Vagina (tissue), 2 donors: Measurements from ENCODE around the gene TBC1D17. TPM values are rescaled to one million over a fixed set of nuclear protein-coding genes. Genes with fewer than 3 reads are reported as not detected.
A peak's percentile ranks its signal among the peaks of the same experiment; 100 is the strongest.

Source experiments
- DNase-seq, 2 donors: peaks; one replicate each; pipeline ENCODE4 v3.0.0-alpha.2; 2017; ENCODE audit errors: extremely low spot score in 2 of 2
- H3K27ac ChIP-seq: fragments of 200-600 bp; sonication (generic); one replicate; pipeline ENCODE4 v1.5.1; 2019
- H3K27me3 ChIP-seq: fragments of 200-600 bp; sonication (generic); one replicate; pipeline ENCODE4 v1.5.1; 2019
- H3K36me3 ChIP-seq, 2 donors: fragments of 200-600 bp; sonication (generic); one replicate each; pipeline ENCODE4 v1.5.1; 2017 to 2019
- H3K4me1 ChIP-seq: fragments of 200-600 bp; sonication (generic); one replicate; pipeline ENCODE4 v1.5.1; 2019
- H3K4me3 ChIP-seq, 2 donors: fragments of 200-600 bp; sonication (generic); 1 replicate in 1 of 2; 2 replicates in 1 of 2; pipeline ENCODE4 v1.5.1; 2016 to 2019
- H3K9me3 ChIP-seq: fragments of 200-600 bp; sonication (generic); one replicate; pipeline ENCODE4 v1.5.1; 2019
- POLR2A ChIP-seq, 2 donors: fragments of 450-650 bp; IDR thresholded peaks; one replicate each; pipeline ENCODE4 v1.6.1; 2017; ENCODE audit warnings: antibody characterized with exemption in 2 of 2, mild to moderate bottlenecking in 2 of 2, moderate library complexity in 2 of 2
- POLR2AphosphoS5 ChIP-seq, 2 donors: sonication (generic); formaldehyde crosslinking; IDR thresholded peaks; one replicate each; pipeline ENCODE4 v1.9.0; 2017; ENCODE audit warnings: antibody characterized with exemption in 2 of 2, mild to moderate bottlenecking in 2 of 2, low read depth in 1 of 2; ENCODE audit not compliant: insufficient read depth in 1 of 2
- intact Hi-C: fragments of 100-400 bp; cut with DNase I; formaldehyde crosslinking; loops from one replicate; pipeline ENCODE4 v1.15.1; 2023
- total RNA-seq: library from RNA; depleted of rRNA; stranded (reverse); fragments of >200 nt; gene quantifications from one replicate; pipeline ENCODE4 v1.2.3, GENCODE V29; 2016
- TF ChIP-seq, protein P1 (sequence below), 3 experiments: fragments of 450-650 bp in 2 of 3; fragments of 200-600 bp in 1 of 3; sonication (generic) in 1 of 3; IDR thresholded peaks; one replicate each; pipeline ENCODE4 v1.5.1; 2017 to 2019; ENCODE audit warnings: antibody characterized with exemption in 3 of 3, mild to moderate bottlenecking in 2 of 3, moderate library complexity in 2 of 3

TBC1D17 gene
- total RNA-seq, 1 donor from 2014 or later = 34.9 TPM

DNA sequence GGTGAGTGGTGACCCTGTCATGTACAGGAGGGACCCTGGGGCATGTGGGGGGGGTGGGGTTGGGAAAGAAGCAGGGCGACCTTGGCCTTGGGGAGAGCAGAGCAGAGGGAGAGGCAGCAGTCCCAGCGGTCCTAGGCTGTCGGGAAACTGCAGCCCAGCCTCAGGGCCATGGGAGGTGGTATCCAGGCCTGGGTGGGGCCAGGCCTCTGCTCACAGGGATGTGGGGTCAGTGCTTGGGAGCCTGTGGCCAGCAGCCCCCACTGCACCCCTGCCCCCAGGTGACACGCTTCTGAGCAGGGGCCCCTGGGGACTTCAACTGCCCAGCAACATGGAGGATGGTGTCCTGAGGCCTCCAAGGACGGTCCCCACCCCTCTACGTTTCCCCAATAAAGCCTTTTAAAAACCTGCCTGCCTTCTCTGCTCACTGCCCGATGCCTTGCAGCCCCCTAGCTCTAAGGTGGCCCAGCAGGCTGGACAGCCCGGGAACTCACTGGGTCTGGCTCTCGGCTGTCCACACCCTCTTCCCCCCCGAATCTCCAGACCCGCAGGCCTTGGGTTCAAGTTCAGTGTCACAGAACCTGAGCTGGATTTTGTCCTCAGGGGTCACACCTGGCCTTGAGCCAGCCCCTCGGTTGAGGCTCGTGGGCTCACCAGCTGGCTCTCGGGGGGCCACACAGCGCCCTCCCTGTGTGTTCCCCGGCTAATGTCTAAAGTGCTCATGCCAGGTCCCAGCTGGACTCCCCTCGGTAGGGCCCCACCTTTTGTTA, 17.0 kb upstream of the TBC1D17 start:
- H3K4me1 ChIP-seq = peaks cover 17% of the 10 kb centered on the region
- TF ChIP-seq, protein P1, sequence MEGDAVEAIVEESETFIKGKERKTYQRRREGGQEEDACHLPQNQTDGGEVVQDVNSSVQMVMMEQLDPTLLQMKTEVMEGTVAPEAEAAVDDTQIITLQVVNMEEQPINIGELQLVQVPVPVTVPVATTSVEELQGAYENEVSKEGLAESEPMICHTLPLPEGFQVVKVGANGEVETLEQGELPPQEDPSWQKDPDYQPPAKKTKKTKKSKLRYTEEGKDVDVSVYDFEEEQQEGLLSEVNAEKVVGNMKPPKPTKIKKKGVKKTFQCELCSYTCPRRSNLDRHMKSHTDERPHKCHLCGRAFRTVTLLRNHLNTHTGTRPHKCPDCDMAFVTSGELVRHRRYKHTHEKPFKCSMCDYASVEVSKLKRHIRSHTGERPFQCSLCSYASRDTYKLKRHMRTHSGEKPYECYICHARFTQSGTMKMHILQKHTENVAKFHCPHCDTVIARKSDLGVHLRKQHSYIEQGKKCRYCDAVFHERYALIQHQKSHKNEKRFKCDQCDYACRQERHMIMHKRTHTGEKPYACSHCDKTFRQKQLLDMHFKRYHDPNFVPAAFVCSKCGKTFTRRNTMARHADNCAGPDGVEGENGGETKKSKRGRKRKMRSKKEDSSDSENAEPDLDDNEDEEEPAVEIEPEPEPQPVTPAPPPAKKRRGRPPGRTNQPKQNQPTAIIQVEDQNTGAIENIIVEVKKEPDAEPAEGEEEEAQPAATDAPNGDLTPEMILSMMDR (IDR thresholded peaks at IDR 0.05) = no peak
- TF ChIP-seq POLR2A (IDR thresholded peaks at IDR 0.05) (no peak), POLR2AphosphoS5 (IDR thresholded peaks at IDR 0.05; ENCODE audit: insufficient read depth in 1 of 2, low read depth in 1 of 2) (no peak)
- H3K4me3 ChIP-seq = no peak overlapping the region
- intact Hi-C loops = loop anchor here (5.0 kb wide), 1 partner anchor 43 kb away; the partner anchor contains the start of gene MED25
- peak overlapping the region; percentile 40 for H3K27ac ChIP-seq
- H3K9me3 ChIP-seq = no peaks in the 10 kb centered on the region
- peaks cover 0 to 62% of the 10 kb centered on the region in 2 donors for H3K36me3 ChIP-seq
- H3K27me3 ChIP-seq = no peaks in the 10 kb centered on the region
- no peak for DNase-seq

- intact Hi-C loops = loop anchor here (5.0 kb wide), 1 partner anchor 44 kb away; the partner anchor contains the start of gene MED25
- Histone ChIP-seq H3K27me3 (no peaks in the 10 kb centered on the region), H3K36me3 (peaks cover 0 to 56% of the 10 kb centered on the region in 2 donors), H3K4me3 (no peak overlapping the region), H3K9me3 (no peaks in the 10 kb centered on the region), H3K27ac (peak overlapping the region; percentile 40), H3K4me1 (peaks cover 23% of the 10 kb centered on the region)
- TF ChIP-seq POLR2AphosphoS5 (IDR thresholded peaks at IDR 0.05; ENCODE audit: insufficient read depth in 1 of 2, low read depth in 1 of 2) (no peak), POLR2A (IDR thresholded peaks at IDR 0.05) (no peak)
- TF ChIP-seq, protein P1 (IDR thresholded peaks at IDR 0.05) = no peak
- no peak for DNase-seq
These were observed 16.4 kb upstream of the TBC1D17 start for GRCh38 chr19:49861107-49861506.

DNA sequence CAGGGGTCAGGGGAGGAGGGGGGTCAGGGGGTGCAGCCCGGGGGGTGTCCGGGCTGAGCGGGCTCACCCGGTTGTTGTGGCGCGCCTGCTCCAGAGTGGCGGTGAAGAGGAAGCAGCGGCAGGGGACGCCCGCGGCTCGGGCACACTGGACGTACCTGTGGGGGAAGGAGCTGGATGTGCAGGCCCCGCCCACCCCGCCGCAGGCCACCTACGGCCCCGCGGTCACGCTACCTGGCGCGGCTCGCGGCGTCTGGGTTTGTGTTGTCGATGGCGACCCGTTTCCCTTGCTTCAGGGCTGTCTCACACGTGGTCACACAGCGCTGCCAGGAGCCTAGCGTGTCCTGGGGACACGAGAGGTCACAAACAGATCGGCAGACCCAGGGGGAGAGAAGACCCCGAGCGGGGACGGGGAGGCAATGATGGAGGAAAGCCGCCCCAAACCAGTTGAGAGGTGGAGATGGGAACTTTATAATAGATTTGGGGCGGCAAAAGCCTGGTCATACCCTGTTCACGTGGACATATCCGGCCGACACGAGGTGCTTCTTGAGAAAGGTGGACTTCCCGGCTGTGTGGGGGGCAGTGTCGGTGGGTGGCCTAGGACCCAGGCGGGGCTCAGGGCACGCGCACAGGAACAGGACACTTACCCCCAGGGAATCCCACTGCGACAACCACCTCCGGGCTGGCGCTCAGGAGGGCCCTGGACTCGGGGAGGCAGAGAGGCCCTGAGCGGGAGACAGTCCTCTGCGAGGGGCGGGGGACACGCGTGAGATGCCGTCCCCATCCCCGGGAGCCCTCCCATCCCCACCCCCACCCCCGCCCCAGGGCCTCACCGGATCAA, 15.7 kb upstream of the TBC1D17 start:
- H3K4me1 ChIP-seq = peaks cover 29% of the 10 kb centered on the region
- H3K4me3 ChIP-seq = no peak overlapping the region
- intact Hi-C loops = loop anchor here (5.0 kb wide), 1 partner anchor 44 kb away; the partner anchor contains the start of gene MED25
- H3K27ac ChIP-seq = peak overlapping the region; percentile 40
- no peaks in the 10 kb centered on the region for H3K27me3 ChIP-seq
- no peaks in the 10 kb centered on the region for H3K9me3 ChIP-seq
- DNase-seq = no peak
- H3K36me3 ChIP-seq = peaks cover 0 to 50% of the 10 kb centered on the region in 2 donors
- TF ChIP-seq POLR2A (IDR thresholded peaks at IDR 0.05) = no peak
- TF ChIP-seq, protein P1 (IDR thresholded peaks at IDR 0.05) = no peak
- TF ChIP-seq POLR2AphosphoS5 (IDR thresholded peaks at IDR 0.05; ENCODE audit: insufficient read depth in 1 of 2, low read depth in 1 of 2) = no peak

DNA sequence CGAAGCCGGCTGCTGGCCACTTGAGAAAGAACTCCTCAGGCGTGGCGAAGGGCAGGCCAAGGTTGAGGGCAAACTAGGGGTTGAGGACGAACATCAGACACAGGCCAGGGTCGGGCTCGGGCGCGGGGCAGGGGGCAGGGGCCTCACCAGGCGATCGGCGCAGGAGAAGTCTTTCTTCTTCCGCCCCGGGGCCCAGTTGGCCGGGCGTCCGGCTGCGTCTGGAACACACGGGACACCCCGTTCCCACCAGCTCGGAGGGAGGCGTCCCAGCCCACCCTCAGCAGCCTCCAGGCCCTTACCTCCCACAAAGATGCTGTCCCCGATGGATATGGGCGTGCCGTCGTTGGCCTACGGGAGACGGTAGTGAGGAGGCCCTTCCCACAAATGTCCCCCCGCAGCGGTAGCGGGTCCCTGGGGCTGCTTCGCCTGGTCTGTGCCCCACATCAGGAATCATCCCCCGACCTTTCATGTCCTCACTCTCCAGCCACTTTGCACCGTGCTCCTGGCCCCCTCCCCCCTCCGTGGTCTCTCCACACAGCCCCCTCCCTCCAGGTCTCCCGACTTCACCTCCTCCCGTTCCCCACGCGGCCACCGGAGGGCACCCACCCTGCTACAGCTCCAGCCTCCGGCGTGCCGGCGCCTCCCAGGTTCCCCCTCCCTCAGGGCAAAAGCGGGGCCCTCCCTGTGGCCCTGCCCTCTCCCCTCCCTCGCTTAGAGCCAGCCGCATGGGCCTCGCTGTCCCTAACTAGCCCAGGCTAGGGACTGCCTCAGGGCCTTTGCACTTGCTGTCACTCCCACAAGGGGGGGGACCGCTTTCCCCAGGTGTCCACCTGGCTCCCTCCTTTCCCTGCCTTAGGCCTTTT, 14.9 kb upstream of the TBC1D17 start:
- no peak overlapping the region for H3K27ac ChIP-seq
- H3K36me3 ChIP-seq = peaks cover 0 to 42% of the 10 kb centered on the region in 2 donors
- H3K4me3 ChIP-seq = no peak overlapping the region
- no peak for DNase-seq
- H3K4me1 ChIP-seq = peaks cover 32% of the 10 kb centered on the region
- TF ChIP-seq POLR2A (IDR thresholded peaks at IDR 0.05) (no peak), POLR2AphosphoS5 (IDR thresholded peaks at IDR 0.05; ENCODE audit: insufficient read depth in 1 of 2, low read depth in 1 of 2) (no peak)
- TF ChIP-seq, protein P1 (IDR thresholded peaks at IDR 0.05) = no peak
- no peaks in the 10 kb centered on the region for H3K9me3 ChIP-seq
- intact Hi-C loops = loop anchor here (5.0 kb wide), 1 partner anchor 45 kb away; the partner anchor contains the start of gene MED25
- no peaks in the 10 kb centered on the region for H3K27me3 ChIP-seq
